ENCODE data around the gene PLCD1.
"Not testable (repeated sequence)": the region's sequence is repeated elsewhere in the genome, so short reads cannot be mapped to it uniquely, and the experiment has no call there.

PLCD1 gene

GRCh38 chr3:37984051-37984450 is 45.4 kb downstream of the PLCD1 start:
- no peak for DNase-seq

DNA sequence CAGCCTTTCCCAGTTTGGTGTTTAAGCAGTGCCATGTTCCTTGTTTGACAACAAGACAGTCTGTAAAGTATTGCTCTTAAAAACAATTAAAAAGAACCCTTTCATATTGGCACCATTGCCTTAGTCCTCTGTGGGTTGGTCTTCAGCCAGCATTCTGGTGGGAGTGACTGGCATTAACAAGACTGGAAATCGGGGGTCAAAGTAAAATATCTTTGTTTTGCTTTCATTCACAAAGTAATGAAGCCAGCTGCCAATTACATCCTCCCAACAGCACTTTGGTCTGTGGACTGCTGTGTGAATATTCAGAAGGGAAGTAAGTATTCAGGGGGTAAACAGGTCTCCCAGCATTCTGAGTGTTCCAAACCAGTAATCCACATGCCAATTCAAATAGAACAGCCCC is 47.1 kb downstream of the PLCD1 start:
- DNase-seq: no peak

DNA sequence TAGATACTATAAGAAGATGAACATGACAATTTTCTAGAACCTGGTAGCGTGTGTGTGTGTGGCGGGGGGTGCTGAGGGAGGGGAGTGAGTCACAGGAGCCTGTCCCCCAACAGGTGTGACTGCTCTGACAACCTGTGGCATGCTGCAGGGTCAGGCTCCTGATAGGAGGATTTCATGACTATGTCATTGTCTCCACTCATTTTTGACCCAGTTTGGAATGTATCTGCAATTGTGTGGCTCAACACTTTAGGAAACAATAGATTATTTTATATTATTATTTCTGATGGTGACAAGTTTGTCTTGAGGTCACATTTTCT is 48.1 kb downstream of the PLCD1 start:
- no peak for DNase-seq

- DNase-seq: no peak
These were observed 48.7 kb downstream of the PLCD1 start for GRCh38 chr3:37980462-37981347.

- no peak for DNase-seq
These were observed 49.6 kb downstream of the PLCD1 start for GRCh38 chr3:37979541-37980461.

- DNase-seq: peak; percentile 42
These were observed 55.0 kb downstream of the PLCD1 start for GRCh38 chr3:37974121-37975083.

GRCh38 chr3:37973246-37974054 is 56.0 kb downstream of the PLCD1 start:
- DNase-seq: no peak

GRCh38 chr3:37972056-37972455 is 57.4 kb downstream of the PLCD1 start:
- not testable (repeated sequence) for DNase-seq

- DNase-seq: no peak
These were observed 58.0 kb downstream of the PLCD1 start for GRCh38 chr3:37971467-37971866.

DNA sequence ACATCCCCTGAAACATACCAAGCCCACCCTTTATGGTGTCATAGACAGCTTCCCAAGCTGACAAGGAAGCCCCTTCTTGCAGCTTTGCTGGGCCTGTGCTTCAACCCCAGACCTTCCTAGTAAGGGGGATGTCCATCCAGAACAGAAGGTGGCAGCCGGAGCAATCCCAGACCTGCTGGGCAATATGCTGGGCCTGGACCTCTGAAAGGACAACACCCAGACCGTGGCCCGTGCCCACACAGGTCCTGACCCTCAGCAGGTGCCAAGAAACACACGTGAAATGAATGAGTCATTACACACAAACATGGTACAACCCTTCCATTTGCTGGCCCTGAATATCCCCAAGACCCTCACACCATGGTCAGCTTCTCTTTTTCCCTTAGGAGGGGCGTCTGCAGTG is 58.6 kb downstream of the PLCD1 start:
- no peak for DNase-seq

DNA sequence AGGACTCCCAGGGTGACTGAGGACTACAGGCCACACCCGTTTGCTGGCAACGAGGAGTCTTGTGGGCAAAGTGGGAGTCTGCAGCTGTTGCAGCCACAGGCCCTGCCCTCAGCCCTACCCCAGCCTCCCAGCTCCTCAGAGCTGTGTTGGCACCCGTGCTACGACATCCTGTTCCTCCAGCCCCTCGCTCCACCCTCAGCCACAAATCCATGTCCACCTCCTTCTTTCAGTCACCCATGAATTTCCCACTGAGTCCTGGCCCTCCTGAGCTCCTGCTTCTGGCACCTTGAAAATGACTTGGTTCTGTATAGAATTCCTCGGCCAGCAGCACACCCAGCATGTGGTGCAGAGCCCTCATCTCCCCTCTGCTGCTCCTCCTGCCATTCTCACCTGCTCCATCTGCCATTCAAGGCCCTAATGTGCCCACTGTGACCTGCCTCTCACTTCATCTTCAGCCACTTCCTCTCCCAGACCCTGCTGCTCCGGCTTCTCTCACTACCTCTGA is 59.8 kb downstream of the PLCD1 start:
- no peak for DNase-seq

- DNase-seq: no peak
These were observed 60.4 kb downstream of the PLCD1 start for GRCh38 chr3:37968813-37969595.

DNA sequence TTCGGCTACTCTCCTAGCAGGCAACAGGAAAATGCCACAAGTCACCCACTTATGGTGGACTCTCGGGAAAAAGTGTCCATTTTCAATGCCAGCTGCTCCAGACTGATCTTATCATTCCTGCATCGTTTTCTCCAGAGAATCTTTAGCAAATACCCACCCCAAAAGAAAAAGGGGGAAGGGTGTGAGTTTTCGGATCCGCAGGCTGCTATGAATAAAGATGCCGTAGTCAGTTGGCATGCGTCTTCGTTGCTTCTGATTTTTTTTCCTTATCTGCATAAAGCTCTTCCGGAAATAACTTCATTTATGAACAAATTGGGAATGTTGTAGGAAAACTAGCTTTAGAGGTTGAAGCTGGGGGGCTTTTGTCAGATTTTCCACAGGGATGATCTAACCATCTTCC is 61.2 kb downstream of the PLCD1 start:
- DNase-seq: no peak

DNA sequence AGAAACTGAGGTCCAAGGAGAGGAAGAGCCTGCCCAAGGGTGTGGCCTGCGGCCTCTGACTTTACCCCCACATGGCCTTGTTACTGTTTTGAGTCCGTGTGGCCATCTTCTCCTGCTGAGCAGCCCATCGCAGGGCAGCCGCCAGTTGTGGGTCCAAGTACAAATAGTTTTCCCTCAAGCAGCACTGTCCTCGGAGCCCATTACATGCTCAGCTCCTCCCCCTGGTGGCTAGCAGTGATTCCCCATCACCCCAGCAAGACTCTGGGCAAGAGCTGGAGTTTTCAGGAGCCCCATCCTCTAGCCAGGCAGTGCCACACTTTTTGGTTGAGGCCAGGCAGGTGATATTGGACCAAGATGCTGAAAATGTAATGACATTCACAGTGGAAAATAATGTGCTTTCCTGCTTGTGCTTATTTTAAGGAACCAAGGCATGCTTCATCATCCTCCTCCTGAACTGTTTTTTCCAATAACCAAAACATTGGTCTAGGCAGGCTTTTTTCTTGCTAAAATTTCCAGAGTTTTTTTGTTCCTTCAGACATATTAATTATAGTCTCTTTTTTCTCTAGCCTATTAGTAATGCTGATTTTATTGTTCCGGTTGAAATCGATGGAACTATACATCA is 62.1 kb downstream of the PLCD1 start:
- DNase-seq: peak; percentile 42

DNA sequence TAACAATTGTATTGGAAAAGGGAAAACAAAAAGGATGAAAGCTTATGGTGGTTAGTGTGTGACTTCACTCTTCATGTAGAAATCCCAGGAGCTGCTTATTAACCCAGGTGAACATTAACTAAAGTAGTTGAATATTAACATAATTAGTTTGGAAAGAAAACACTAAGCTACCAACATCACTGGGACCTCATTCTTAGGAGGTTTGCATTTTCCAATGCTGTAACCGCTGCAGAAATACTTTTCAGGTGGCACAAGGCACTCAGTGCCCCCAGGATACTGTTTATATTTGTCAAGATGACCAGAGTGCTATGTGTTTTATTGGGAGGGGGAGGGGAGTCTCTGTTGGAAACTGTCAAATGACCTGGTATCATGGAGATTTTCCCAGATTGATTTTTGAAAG is 64.7 kb downstream of the PLCD1 start:
- DNase-seq: no peak

GRCh38 chr3:37964146-37964545 is 65.3 kb downstream of the PLCD1 start:
- no peak for DNase-seq

DNA sequence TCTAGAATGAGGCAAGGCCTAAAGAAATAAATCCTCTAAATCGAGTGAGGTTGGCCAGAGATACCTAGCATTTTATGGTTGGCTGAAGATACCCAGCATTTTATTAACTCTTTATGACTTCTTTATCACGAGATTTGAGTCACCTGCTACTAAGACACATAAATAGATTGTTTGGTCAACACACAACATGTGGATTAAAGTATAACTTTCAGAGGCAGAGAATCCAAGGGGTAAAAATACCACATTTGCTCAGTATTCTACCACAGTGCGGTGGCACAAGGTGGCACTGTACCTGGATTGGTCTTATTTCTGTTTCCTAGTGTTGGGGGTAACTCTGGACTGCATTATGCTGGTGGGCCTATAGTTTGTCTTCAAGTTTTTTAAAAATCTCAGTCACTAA is 65.8 kb downstream of the PLCD1 start:
- DNase-seq: no peak

- no peak for DNase-seq
These were observed 66.4 kb downstream of the PLCD1 start for GRCh38 chr3:37963016-37963415.

DNA sequence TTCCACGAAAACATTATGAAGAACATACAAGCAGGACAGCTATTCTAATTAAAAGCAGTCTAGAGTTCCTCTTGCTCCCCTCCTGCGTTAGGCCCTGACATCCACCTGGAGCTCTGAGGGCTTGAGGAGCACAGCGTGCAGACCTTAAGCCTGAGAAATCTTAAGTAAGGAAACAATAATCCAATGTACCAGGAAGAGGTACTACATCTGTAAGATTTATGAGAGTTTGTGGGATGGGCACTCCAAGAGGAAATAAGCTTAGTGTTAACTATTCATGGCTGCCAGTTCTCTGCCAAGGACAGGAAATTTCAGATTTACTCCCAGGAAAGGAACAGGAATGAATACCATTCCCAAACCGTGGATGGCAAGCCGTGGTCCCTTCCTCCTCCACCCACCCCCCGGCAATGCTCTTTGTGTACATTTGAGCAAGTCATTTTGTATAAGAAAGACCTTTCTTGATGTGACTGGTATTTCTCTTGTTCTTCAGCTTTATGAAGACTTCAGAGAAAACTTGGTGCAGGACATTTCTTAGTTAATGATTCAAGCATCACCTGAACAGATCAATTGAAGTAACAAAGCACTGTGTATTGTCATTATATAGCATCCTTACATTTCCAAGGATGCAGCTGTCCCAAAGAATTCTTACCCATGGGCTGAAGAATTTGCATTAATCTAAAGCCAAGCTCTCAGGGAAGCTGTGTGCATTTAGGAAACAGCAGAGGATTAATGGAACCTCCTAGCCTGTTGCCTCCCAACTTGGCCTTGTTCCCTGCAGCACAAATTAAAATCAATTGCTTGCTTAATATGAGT is 67.6 kb downstream of the PLCD1 start:
- DNase-seq: no peak

DNA sequence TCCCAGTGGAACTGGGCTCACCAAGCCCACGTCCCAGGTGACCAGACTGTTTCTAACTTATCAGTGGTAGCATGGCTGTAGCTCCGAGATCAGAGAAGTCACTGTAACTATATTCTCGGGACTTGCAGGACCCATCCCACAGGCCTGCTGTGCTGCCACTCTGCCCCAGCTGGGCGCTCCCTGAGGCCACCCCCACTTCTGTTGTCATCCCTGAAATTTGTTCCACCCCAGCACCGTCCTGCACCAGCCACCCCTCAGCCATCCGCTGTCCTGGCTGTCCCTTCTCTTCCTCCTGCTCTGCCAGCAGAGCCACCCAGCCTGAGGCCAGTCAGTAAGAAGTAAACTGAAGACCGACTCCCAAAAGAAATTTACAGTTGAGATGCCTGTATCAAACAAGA is 71.9 kb downstream of the PLCD1 start:
- DNase-seq: no peak
